Lower leg skin (tissue), 4 donors: ENCODE results near the gene AFDN. TPM values are rescaled to one million over a fixed set of nuclear protein-coding genes. Genes with fewer than 3 reads are reported as not detected.

ENCODE experiments used
- DNase-seq, 2 donors: peaks; one replicate each; pipeline ENCODE4 v3.0.0-alpha.2; 2019; ENCODE audit warnings: low spot score in 2 of 2
- H3K4me3 ChIP-seq: fragments of 200-600 bp; sonication (generic); 2 replicates; pipeline ENCODE4 v1.5.1; 2017; ENCODE audit warnings: mild to moderate bottlenecking, low read depth; ENCODE audit not compliant: poor library complexity, severe bottlenecking
- POLR2A ChIP-seq, 2 donors: fragments of 450-650 bp; IDR thresholded peaks; one replicate each; pipeline ENCODE4 v1.6.1; 2016 to 2017; ENCODE audit warnings: antibody characterized with exemption in 2 of 2, mild to moderate bottlenecking in 1 of 2, moderate library complexity in 1 of 2
- WGBS, 2 donors: methylation state at CpG; one replicate each; pipeline ENCODE4 v1.1.5; 2018; 5-methylcytosine and 5-hydroxymethylcytosine counted together
- intact Hi-C: fragments of 100-400 bp; cut with DNase I; formaldehyde crosslinking; loops from one replicate; pipeline ENCODE4 v1.15.0; 2023; ENCODE audit warnings: low total_unique reads
- total RNA-seq, 4 donors: library from RNA; depleted of rRNA; stranded (reverse); fragments of >200 nt; gene quantifications; one replicate each; pipeline ENCODE4 v1.1.0, GENCODE V29; 2016
- TF ChIP-seq, protein P1 (sequence below), 3 donors: fragments of 450-650 bp; IDR thresholded peaks; one replicate each; pipeline ENCODE4 v1.5.1; 2016; ENCODE audit warnings: antibody characterized with exemption in 3 of 3, mild to moderate bottlenecking in 3 of 3, moderate library complexity in 2 of 3

The AFDN gene
- total RNA-seq, 4 donors from 2014 or later: 137 to 213 (median 168) TPM

DNA sequence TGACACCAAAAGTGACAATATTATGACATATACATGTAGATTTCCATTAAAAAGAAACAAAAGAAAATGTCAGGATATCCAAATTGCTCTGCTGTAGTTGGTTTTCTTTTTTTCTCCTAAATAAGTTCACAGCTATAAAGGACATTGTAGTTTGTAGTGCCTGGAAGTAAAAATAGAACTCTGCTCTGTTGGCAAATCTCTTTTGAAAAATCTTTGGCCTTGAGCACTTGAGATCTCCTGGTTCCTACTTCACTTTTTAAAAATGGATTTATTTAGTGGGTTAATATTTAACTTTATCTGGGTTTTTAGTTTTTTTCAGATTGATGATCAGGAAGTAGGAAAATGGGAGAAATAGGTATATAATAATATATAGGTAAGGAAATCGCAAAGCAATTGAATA, 52.9 kb downstream of the AFDN start:
- TF ChIP-seq, protein P1, sequence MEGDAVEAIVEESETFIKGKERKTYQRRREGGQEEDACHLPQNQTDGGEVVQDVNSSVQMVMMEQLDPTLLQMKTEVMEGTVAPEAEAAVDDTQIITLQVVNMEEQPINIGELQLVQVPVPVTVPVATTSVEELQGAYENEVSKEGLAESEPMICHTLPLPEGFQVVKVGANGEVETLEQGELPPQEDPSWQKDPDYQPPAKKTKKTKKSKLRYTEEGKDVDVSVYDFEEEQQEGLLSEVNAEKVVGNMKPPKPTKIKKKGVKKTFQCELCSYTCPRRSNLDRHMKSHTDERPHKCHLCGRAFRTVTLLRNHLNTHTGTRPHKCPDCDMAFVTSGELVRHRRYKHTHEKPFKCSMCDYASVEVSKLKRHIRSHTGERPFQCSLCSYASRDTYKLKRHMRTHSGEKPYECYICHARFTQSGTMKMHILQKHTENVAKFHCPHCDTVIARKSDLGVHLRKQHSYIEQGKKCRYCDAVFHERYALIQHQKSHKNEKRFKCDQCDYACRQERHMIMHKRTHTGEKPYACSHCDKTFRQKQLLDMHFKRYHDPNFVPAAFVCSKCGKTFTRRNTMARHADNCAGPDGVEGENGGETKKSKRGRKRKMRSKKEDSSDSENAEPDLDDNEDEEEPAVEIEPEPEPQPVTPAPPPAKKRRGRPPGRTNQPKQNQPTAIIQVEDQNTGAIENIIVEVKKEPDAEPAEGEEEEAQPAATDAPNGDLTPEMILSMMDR (IDR thresholded peaks at IDR 0.05): no peak
- no peak for TF ChIP-seq POLR2A (IDR thresholded peaks at IDR 0.05)
- intact Hi-C loops: no loop called here
- H3K4me3 ChIP-seq: no peak overlapping the region
- whole genome bisulfite sequencing, 2 donors: 95 to 99% methylated on average over 1 of the region's 1 CpG
- no peak for DNase-seq

DNA sequence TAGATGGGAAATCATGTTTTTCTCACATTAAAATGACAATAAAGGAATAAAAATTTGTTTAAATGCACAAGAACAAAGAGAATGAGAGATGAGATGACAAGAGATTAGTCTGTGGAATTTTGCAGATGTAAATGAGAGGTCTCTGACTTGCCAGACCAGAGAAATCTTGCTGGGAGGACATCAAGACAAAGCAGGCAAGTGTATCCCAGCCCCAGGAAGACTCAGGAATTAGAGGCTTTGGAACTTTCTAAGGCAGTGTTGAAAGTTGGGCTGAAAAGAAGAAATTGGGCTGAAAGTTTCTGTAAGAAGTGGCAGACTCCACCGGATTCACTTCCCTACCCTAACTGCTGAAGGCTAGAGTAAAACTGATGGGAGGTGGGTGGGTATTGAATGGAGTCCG, 54.6 kb downstream of the AFDN start:
- no peak for DNase-seq
- WGBS, 2 donors: 89 to 98% methylated on average over 2 of the region's 2 CpGs
- intact Hi-C loops: no loop called here
- no peak overlapping the region for H3K4me3 ChIP-seq
- TF ChIP-seq, protein P1 (IDR thresholded peaks at IDR 0.05): no peak
- TF ChIP-seq POLR2A (IDR thresholded peaks at IDR 0.05): no peak

DNA sequence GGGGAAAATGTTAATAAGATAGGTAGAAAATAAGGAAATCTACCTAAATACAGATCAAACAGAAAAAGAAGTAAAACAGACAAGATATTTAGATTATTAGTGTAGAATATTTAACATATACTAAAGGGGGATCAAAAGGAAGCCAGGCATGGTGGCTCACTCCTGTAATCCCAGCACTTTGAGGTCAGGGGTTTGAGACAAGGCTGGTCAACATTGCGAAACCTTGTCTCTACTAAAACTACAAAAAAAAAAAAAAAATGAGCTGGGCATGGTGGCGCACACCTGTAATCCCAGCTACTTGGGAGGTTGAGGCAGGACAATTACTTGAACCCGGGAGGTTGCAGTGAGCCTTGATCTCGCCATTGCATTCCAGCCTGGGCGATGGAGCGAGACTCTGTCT, 55.5 kb downstream of the AFDN start:
- intact Hi-C loops: no loop called here
- no peak for TF ChIP-seq POLR2A (IDR thresholded peaks at IDR 0.05)
- TF ChIP-seq, protein P1 (IDR thresholded peaks at IDR 0.05): no peak
- 96% methylated on average over 6 of the region's 6 CpGs for WGBS, 2 donors
- no peak for DNase-seq
- H3K4me3 ChIP-seq: no peak overlapping the region

DNA sequence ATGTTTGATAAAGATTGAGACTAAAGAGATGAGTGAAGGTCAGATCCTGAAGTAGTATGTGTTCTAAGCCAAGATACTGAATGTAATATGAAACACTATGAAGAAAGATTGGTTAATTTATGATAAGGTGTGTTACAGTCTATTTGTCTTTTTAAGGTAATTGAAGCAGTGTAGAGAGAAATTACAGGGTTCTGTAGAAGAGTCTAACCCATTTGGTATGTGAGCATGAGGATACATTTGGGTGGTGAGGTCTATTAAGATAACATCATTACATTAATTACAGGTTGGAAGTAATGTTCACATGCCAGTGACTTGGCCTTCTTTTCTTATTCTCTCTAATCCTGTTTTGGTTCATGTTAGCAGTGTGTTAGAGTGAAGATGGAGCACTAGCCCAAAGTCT, 61.4 kb downstream of the AFDN start:
- DNase-seq: no peak
- TF ChIP-seq, protein P1 (IDR thresholded peaks at IDR 0.05): no peak
- TF ChIP-seq POLR2A (IDR thresholded peaks at IDR 0.05): no peak
- H3K4me3 ChIP-seq: no peak overlapping the region
- intact Hi-C loops: no loop called here

DNA sequence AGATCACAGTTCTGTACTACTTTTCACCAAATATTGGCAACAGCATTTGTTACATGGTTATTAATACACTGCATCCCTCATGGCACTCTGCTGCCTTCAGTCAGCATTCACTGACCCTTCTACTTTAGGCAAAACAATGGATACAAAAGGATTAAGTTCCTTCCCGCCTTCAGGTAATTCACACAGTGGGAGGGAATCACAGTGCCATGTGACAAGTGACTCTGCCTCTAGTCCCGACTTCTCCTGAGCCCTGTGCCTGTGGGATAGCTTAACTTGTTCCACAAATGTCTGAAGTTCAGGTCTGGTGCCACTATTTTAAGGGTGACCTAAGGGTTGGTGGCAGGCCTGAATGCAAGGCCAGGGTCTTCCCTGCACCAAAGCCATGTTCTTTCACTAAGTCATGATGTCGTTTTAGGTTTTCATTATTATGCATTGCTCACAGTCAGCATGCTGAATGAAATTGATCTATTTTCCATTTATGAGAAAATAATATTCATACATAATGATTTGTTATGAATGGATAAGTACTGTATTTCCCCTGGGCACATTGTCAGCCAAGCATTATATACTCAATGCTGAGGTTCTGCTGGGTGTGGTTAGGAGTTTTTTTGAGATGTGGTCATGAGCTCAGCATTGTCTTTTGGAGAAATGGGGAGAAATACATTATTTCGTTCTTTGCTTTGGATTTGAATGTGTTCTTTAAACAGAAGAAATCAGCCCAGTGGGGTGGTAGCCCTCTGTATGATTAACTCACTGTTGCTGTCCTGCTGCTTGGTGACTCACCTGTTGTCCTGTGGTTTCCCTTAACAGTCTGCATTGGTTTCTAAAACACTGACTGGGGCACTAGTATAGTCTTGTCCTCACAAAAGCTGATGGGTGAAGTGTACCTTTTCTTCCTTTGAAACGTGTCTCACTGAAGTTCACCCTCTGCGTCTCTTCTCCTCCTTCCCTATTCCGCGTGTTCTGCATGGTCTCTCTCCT, 66.4 kb downstream of the AFDN start:
- DNase-seq: no peak
- intact Hi-C loops: no loop called here
- TF ChIP-seq, protein P1 (IDR thresholded peaks at IDR 0.05): no peak
- no peak for TF ChIP-seq POLR2A (IDR thresholded peaks at IDR 0.05)
- no peak overlapping the region for H3K4me3 ChIP-seq
- WGBS, 2 donors: 87% methylated on average over 8 of the region's 8 CpGs
